Activated CD8-positive, alpha-beta T cell treated with anti-CD3 and anti-CD28 coated beads for 36 hours (primary cell): ENCODE data around the gene PARP9. TPM values are rescaled to one million over a fixed set of nuclear protein-coding genes. Genes with fewer than 3 reads are reported as not detected.
A peak's percentile ranks its signal among the peaks of the same experiment; 100 is the strongest.

ENCODE experiments used
- ATAC-seq: fragments of 200-7000 bp; cut with Tn5 transposase; one replicate; pipeline ENCODE4 v1.10.0; 2021; ENCODE audit warnings: mild to moderate bottlenecking, moderate library complexity
- CTCF ChIA-PET: fragments of 350-600 bp; sonication (Branson Sonifier 250); formaldehyde crosslinking; loops from one replicate; lab custom pipeline; 2021; ENCODE audit warnings: antibody characterized with exemption; lab: Charles Lee
- POLR2A ChIA-PET: fragments of 350-600 bp; sonication (Branson Sonifier 250); formaldehyde crosslinking; loops from one replicate; lab custom pipeline; 2021; ENCODE audit warnings: antibody characterized with exemption; lab: Charles Lee
- DNase-seq: peaks from one replicate; pipeline ENCODE4 v3.0.0-alpha.2; 2020
- H3K27ac Mint-ChIP-seq: one replicate; pipeline ENCODE4 v1.8.0; 2021; ENCODE audit warnings: mild to moderate bottlenecking, mixed read lengths
- H3K27me3 Mint-ChIP-seq: one replicate; pipeline ENCODE4 v1.8.0; 2021; ENCODE audit warnings: mixed read lengths
- H3K36me3 Mint-ChIP-seq: one replicate; pipeline ENCODE4 v1.8.0; 2021; ENCODE audit warnings: low read depth, mixed read lengths
- H3K4me1 Mint-ChIP-seq: one replicate; pipeline ENCODE4 v1.8.0; 2021; ENCODE audit warnings: low read depth, mixed read lengths
- H3K4me3 Mint-ChIP-seq: one replicate; pipeline ENCODE4 v1.8.0; 2021; ENCODE audit warnings: mild to moderate bottlenecking, moderate library complexity, mixed read lengths
- H3K9me3 Mint-ChIP-seq: one replicate; pipeline ENCODE4 v1.8.0; 2021; ENCODE audit warnings: mixed read lengths
- intact Hi-C: fragments of 100-400 bp; cut with micrococcal nuclease; formaldehyde crosslinking; loops from one replicate; pipeline ENCODE4 v1.10.0; 2022
- total RNA-seq, 2 experiments: library from RNA; stranded (reverse); gene quantifications; one replicate each; pipeline ENCODE4 v1.2.3, GENCODE V29; 2021
- TF ChIP-seq, protein P1 (sequence below): fragments of 200-600 bp; IDR thresholded peaks from one replicate; pipeline ENCODE4 v1.8.0; 2022; ENCODE audit warnings: antibody characterized with exemption, mild to moderate bottlenecking

PARP9 gene
- 10 to 100 TPM; 17.8 to 18.5 TPM for total RNA-seq

DNA sequence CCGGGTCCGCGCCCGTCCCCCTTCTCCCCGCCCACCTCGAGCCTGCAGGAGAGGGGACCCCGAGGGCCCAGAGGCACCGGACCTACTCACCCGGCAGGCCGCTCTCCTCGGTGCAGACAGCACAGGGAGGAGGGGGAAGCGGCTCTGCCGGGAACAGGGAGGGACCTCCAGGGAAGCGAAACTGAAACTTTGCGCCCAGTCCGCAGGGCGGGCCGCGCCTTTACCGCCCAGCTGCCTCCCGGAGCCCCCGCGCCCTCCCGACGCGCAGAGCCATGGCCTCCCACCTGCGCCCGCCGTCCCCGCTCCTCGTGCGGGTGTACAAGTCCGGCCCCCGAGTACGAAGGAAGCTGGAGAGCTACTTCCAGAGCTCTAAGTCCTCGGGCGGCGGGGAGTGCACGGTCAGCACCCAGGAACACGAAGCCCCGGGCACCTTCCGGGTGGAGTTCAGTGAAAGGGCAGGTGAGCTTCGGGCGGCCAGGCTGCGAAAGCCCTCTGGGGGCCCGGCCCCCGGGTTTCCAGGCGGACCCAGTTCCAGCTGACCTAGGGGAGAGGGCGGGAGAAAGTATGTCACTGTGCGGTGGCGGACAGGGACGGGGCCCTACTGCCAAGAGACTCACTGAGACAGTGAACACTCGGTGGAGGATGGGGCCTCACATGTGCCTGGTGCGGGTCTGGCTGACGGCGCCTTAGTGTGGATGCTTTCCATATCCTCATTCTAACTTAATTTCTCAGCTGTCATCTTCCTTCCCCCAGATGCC, at the start of gene PARP9, which contains the start of gene DTX3L:
Gene PARP9 (minus strand): TSS at position 146 of the 758 bp plus-strand sequence. CDS start 4,680 bp downstream, outside the sequence.
Gene DTX3L (plus strand): TSS at position 184 of the 758 bp plus-strand sequence. CDS start 89 bp downstream, at position 273.
- Mint-ChIP-seq H3K27ac (peak within 1 kb of the TSS; percentile 90), H3K36me3 (peaks cover 41% of the 10 kb centered on the region), H3K4me1 (peaks cover 58% of the 10 kb centered on the region), H3K4me3 (peak within 1 kb of the TSS; percentile 76), H3K27me3 (no peaks in the 10 kb centered on the region), H3K9me3 (no peaks in the 10 kb centered on the region)
- intact Hi-C loops = no loop called here
- TF ChIP-seq, protein P1, sequence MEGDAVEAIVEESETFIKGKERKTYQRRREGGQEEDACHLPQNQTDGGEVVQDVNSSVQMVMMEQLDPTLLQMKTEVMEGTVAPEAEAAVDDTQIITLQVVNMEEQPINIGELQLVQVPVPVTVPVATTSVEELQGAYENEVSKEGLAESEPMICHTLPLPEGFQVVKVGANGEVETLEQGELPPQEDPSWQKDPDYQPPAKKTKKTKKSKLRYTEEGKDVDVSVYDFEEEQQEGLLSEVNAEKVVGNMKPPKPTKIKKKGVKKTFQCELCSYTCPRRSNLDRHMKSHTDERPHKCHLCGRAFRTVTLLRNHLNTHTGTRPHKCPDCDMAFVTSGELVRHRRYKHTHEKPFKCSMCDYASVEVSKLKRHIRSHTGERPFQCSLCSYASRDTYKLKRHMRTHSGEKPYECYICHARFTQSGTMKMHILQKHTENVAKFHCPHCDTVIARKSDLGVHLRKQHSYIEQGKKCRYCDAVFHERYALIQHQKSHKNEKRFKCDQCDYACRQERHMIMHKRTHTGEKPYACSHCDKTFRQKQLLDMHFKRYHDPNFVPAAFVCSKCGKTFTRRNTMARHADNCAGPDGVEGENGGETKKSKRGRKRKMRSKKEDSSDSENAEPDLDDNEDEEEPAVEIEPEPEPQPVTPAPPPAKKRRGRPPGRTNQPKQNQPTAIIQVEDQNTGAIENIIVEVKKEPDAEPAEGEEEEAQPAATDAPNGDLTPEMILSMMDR = no peak
- ChIA-PET POLR2A (interaction anchor here (0.6 to 3.6 kb wide), 20 partner anchors 8 to 230 kb away, joined by 3 to 33 read pairs (median 4); partner anchors contain the start of genes HSPBAP1, KPNA1, PARP14 and WDR5B), CTCF (interaction anchor here (0.9 to 11.8 kb wide), 4 partner anchors 10 to 182 kb away, joined by 3 to 244 read pairs (median 4); partner anchors contain the start of genes MIX23 and PARP14)
- peak; percentile 81 for ATAC-seq
- peak; percentile 78 for DNase-seq

GRCh38 chr3:122612696-122613095, 48.6 kb upstream of the PARP9 start:
- H3K9me3 Mint-ChIP-seq = peaks cover 9% of the 10 kb centered on the region
- H3K27ac Mint-ChIP-seq = no peak overlapping the region
- H3K36me3 Mint-ChIP-seq = peaks cover 37% of the 10 kb centered on the region
- DNase-seq (no peak), ATAC-seq (no peak)
- intact Hi-C loops = loop anchor here (5.0 kb wide), 1 partner anchor 35 kb away; the partner anchor contains the start of gene PARP15
- H3K27me3 Mint-ChIP-seq = no peaks in the 10 kb centered on the region
- peaks cover 26% of the 10 kb centered on the region for H3K4me1 Mint-ChIP-seq
- ChIA-PET POLR2A (interaction anchor here (0.7 kb wide), 1 partner anchor 181 kb away, joined by 3 read pairs; the partner anchor contains the start of gene HSPBAP1), CTCF (interaction anchor here (1.3 to 1.4 kb wide), 2 partner anchors 21 to 67 kb away, joined by 3 to 5 read pairs; no protein-coding TSS in a partner anchor)
- TF ChIP-seq, protein P1 = no peak
- no peak overlapping the region for H3K4me3 Mint-ChIP-seq

DNA sequence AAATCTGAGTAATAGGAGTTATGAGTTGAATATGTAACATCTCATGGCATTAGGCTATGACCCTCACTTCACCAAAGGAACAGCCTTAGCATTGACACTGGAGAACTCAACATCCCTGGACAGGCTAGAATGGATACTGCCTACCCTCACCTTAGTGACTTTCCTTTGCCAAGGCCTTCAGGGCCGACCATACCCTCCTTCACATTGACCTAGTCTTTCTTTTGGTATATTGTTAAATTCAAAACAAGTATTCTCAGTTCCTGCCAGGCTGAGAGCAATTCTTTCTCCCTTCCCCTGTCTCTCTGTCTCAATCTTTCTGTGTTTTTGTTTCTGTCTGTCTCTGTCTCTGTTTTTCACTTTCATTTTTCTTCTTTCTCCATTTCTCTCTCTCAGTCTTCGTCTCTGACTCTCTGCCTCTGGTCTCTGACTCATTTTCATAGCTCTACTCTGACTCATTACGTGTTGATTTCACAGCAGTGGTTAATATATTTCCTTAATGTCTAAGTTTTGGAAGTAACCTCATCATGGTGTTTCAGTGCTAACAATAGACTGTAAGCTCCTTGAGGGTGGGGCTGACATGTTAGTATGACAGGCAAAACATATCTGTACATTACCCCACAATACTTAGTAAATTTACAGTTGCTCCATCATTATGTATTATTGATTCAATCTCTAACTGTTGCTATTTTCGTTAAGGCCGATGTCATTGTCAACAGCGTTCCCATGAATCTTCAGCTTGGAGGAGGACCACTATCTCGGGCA, 45.9 kb upstream of the PARP9 start:
- H3K27ac Mint-ChIP-seq = peak overlapping the region; percentile 92
- peaks cover 33% of the 10 kb centered on the region for H3K36me3 Mint-ChIP-seq

GRCh38 chr3:122608916-122609315, 44.8 kb upstream of the PARP9 start:
- ChIA-PET POLR2A (no interaction called here), CTCF (no interaction called here)
- Mint-ChIP-seq H3K9me3 (peaks cover 9% of the 10 kb centered on the region), H3K27me3 (no peaks in the 10 kb centered on the region), H3K36me3 (peaks cover 33% of the 10 kb centered on the region), H3K27ac (peak overlapping the region; percentile 84), H3K4me1 (peaks cover 28% of the 10 kb centered on the region), H3K4me3 (no peak overlapping the region)
- intact Hi-C loops = no loop called here
- ATAC-seq (no peak), DNase-seq (no peak)
- TF ChIP-seq, protein P1 = no peak

More for the DNA sequence above, 45.9 kb upstream of the PARP9 start:
- Mint-ChIP-seq H3K4me3 (peak overlapping the region; percentile 45), H3K9me3 (peaks cover 9% of the 10 kb centered on the region), H3K27me3 (no peaks in the 10 kb centered on the region), H3K4me1 (peaks cover 28% of the 10 kb centered on the region)
- ChIA-PET POLR2A (interaction anchor here (0.6 to 1.3 kb wide), 7 partner anchors 11 to 207 kb away, joined by 3 to 7 read pairs (median 4); partner anchors contain the start of genes DTX3L and PARP9), CTCF (interaction anchor here (0.6 to 1.2 kb wide), 6 partner anchors 10 to 69 kb away, joined by 3 to 4 read pairs (median 3); no protein-coding TSS in a partner anchor)
- TF ChIP-seq, protein P1 = no peak
- peak; percentile 92 for ATAC-seq
- intact Hi-C loops = loop anchor here (5.0 kb wide), 1 partner anchor 33 kb away; the partner anchor contains the start of gene PARP15
- peak; percentile 38 for DNase-seq
